Endothelial cell of umbilical vein (primary cell): ENCODE results near the gene RNF19B. TPM values are rescaled to one million over a fixed set of nuclear protein-coding genes. Genes with fewer than 3 reads are reported as not detected.

ENCODE experiments used
- BruUV-seq: library from RNA; stranded (reverse); fragments of 400-500 nt; replicated peaks from 2 replicates; lab custom pipeline; 2021; lab: Mats Ljungman, UMichigan
- CTCF ChIA-PET: fragments of 300-600, 350-600 bp; sonication (Branson Sonifier 250); formaldehyde crosslinking; loops from one replicate; lab custom pipeline; 2021; ENCODE audit warnings: antibody characterized with exemption, inconsistent platforms; lab: Charles Lee
- POLR2A ChIA-PET: fragments of 300-600, 350-600 bp; sonication (Branson Sonifier 250); formaldehyde crosslinking; loops from one replicate; lab custom pipeline; 2021; ENCODE audit warnings: antibody characterized with exemption, inconsistent platforms; lab: Charles Lee
- DNase-seq: peaks from one replicate; pipeline ENCODE4 v3.0.0-alpha.2; 2011; ENCODE audit warnings: low read depth, low spot score
- FAIRE-seq: peaks from 2 replicates; lab custom pipeline; 2011; peaks lifted over from hg19 to GRCh38; lab: Jason Lieb, UNC
- H2AFZ ChIP-seq: 2 replicates; pipeline ENCODE4 v1.6.0; 2012; ENCODE audit warnings: low read depth, low read length, control low read depth, inconsistent platforms
- H3K27ac ChIP-seq: 2 replicates; pipeline ENCODE4 v1.5.1; 2011; ENCODE audit warnings: low read depth, mild to moderate bottlenecking, control low read depth, low read length, moderate library complexity; ENCODE audit not compliant: insufficient read depth
- H3K27me3 ChIP-seq, 2 experiments: 2 replicates each; pipeline versions ENCODE4 v1.6.0 to v1.6.1; 2011; ENCODE audit warnings: low read length in 2 of 2, mixed read lengths in 1 of 2; ENCODE audit not compliant: control insufficient read depth in 2 of 2, insufficient read depth in 2 of 2
- H3K36me3 ChIP-seq, 2 experiments: 2 replicates in 1 of 2; 3 replicates in 1 of 2; pipeline ENCODE4 v1.5.1; 2011; ENCODE audit warnings: low read length in 2 of 2, mild to moderate bottlenecking in 1 of 2, moderate library complexity in 1 of 2; ENCODE audit not compliant: control insufficient read depth in 2 of 2, insufficient read depth in 2 of 2; ENCODE audit errors: extremely low read depth in 1 of 2
- H3K4me1 ChIP-seq: 3 replicates; pipeline ENCODE4 v1.5.1; 2011; ENCODE audit warnings: mild to moderate bottlenecking, low read length; ENCODE audit not compliant: control insufficient read depth, insufficient read depth; ENCODE audit errors: extremely low read depth
- H3K4me2 ChIP-seq: 2 replicates; pipeline ENCODE4 v1.6.1; 2011; ENCODE audit warnings: low read length, control low read depth, mixed read lengths; ENCODE audit not compliant: insufficient read depth
- H3K4me3 ChIP-seq, 3 experiments: fragments of 200-600 bp in 1 of 3; sonication (generic), shearing (Covaris generic) in 1 of 3; replicated peaks in 1 of 3; 2 replicates each; pipeline ENCODE4 v1.5.1; 2011 to 2016; ENCODE audit warnings: control low read depth in 3 of 3, low read length in 3 of 3, mild to moderate bottlenecking in 2 of 3, inconsistent platforms in 1 of 3, low read depth in 1 of 3, moderate library complexity in 1 of 3; ENCODE audit not compliant: insufficient read depth in 1 of 3
- H3K79me2 ChIP-seq: 2 replicates; pipeline ENCODE4 v1.6.0; 2012; ENCODE audit warnings: low read length, inconsistent platforms; ENCODE audit not compliant: control insufficient read depth, insufficient read depth
- H3K9ac ChIP-seq: replicated peaks from 2 replicates; pipeline ENCODE3; 2011; ENCODE audit warnings: low read length, control low read depth; ENCODE audit not compliant: insufficient read depth; ENCODE audit errors: extremely low read depth
- H3K9me1 ChIP-seq: replicated peaks from 3 replicates; pipeline ENCODE4 v1.6.0; 2011; ENCODE audit warnings: mild to moderate bottlenecking, low read length; ENCODE audit not compliant: control insufficient read depth, insufficient read depth; ENCODE audit errors: extremely low read depth
- H3K9me3 ChIP-seq: replicated peaks from 2 replicates; pipeline ENCODE4 v1.5.1; 2012; ENCODE audit warnings: low read length, inconsistent platforms; ENCODE audit not compliant: control insufficient read depth, insufficient read depth
- H4K20me1 ChIP-seq: replicated peaks from 2 replicates; pipeline ENCODE3; 2011; ENCODE audit warnings: mild to moderate bottlenecking, low read length; ENCODE audit not compliant: control insufficient read depth, insufficient read depth; ENCODE audit errors: extremely low read depth
- CTCF ChIP-seq, 2 donors: IDR thresholded peaks; 1 replicate in 1 of 2; 2 replicates in 1 of 2; pipeline ENCODE4 v1.5.1; 2011; ENCODE audit warnings: low read length in 2 of 2, mild to moderate bottlenecking in 2 of 2, moderate library complexity in 2 of 2, control low read depth in 1 of 2, inconsistent platforms in 1 of 2, low read depth in 1 of 2; ENCODE audit not compliant: insufficient read depth in 1 of 2; ENCODE audit errors: extremely low read depth in 1 of 2
- EZH2 ChIP-seq: IDR thresholded peaks from 2 replicates; pipeline ENCODE4 v1.6.1; 2012; ENCODE audit warnings: borderline replicate concordance, low read depth, mild to moderate bottlenecking, moderate library complexity, low read length, inconsistent platforms; ENCODE audit not compliant: severe bottlenecking
- FOS ChIP-seq: IDR thresholded peaks from 2 replicates; pipeline ENCODE4 v1.6.1; 2011; ENCODE audit warnings: mild to moderate bottlenecking, low read length, moderate library complexity, borderline replicate concordance; ENCODE audit not compliant: insufficient read depth
- GATA2 ChIP-seq: IDR thresholded peaks from 2 replicates; pipeline ENCODE4 v1.7.0; 2011; ENCODE audit warnings: low read depth, mild to moderate bottlenecking, moderate library complexity, mixed read lengths, low read length; ENCODE audit not compliant: insufficient read length, insufficient read depth
- JUN ChIP-seq: IDR thresholded peaks from 2 replicates; pipeline ENCODE4 v1.6.1; 2011; ENCODE audit warnings: borderline replicate concordance, low read depth; ENCODE audit not compliant: insufficient read length, insufficient read depth
- MAX ChIP-seq: IDR thresholded peaks from 2 replicates; pipeline ENCODE4 v1.6.1; 2011; ENCODE audit not compliant: insufficient read depth, insufficient read length
- MYC ChIP-seq: IDR thresholded peaks from one replicate; pipeline ENCODE4 v1.6.1; 2011; ENCODE audit warnings: mild to moderate bottlenecking, low read depth, low read length
- POLR2A ChIP-seq: IDR thresholded peaks from 2 replicates; pipeline ENCODE4 v1.6.1; 2012; ENCODE audit warnings: low read depth, mild to moderate bottlenecking, control low read depth, low read length
- POLR2AphosphoS5 ChIP-seq: IDR thresholded peaks from 2 replicates; pipeline ENCODE4 v1.6.1; 2012; ENCODE audit warnings: low read depth, mild to moderate bottlenecking, control low read depth, low read length, moderate library complexity; ENCODE audit not compliant: insufficient read depth
- dilution Hi-C: fragments of 300-500 bp; cut with MboI; formaldehyde crosslinking; loops from one replicate; pipeline ENCODE4 v1.15.0; 2019; ENCODE audit warnings: low sequenced_read_pairs; ENCODE audit not compliant: extremely low pct_ligation_motif_present
- intact Hi-C: fragments of 100-400 bp; cut with micrococcal nuclease; formaldehyde crosslinking; loops from one replicate; pipeline ENCODE4 v1.10.0; 2022
- polyA plus RNA-seq, 4 experiments: library from polyadenylated mRNA; depleted of rRNA in 3 of 4; stranded (reverse) in 3 of 4; unstranded in 1 of 4; fragments of >200 nt; gene quantifications; 2 replicates each; pipeline versions ENCODE4 v1.2.1 to v1.2.3, GENCODE V29; 2011 to 2012; ENCODE audit warnings: missing spikeins in 1 of 4
- total RNA-seq: library from RNA; stranded (reverse); gene quantifications from 2 replicates; pipeline ENCODE4 v1.2.3, GENCODE V29; 2021

The RNF19B gene
- total and polyA plus RNA-seq, 2 donors (not counting 3 experiments of a cell fraction or from before 2014, with no cell fraction given), result 19.2 to 25.6 TPM

- Histone ChIP-seq H3K9ac (no peak overlapping the region), H3K4me3 (no peak overlapping the region), H3K9me3 (no peaks in the 10 kb centered on the region), H3K4me2 (no peak overlapping the region), H2AFZ (no peak overlapping the region), H3K9me1 (no peaks in the 10 kb centered on the region), H4K20me1 (no peaks in the 10 kb centered on the region), H3K27me3 (no peaks in the 10 kb centered on the region), H3K27ac (no peak overlapping the region), H3K36me3 (peaks cover 16% of the 10 kb centered on the region in 2 experiments), H3K4me1 (peaks cover 16% of the 10 kb centered on the region), H3K79me2 (peaks cover 56% of the 10 kb centered on the region)
- ChIA-PET POLR2A (no interaction called here), CTCF (interaction anchor here (0.7 to 2.5 kb wide), 3 partner anchors 9 to 60 kb away, joined by 3 to 11 read pairs (median 4); no protein-coding TSS in a partner anchor)
- dilution Hi-C loops, result loop anchor here (10.0 kb wide), 1 partner anchor 56 kb away; no protein-coding TSS in a partner anchor
- intact Hi-C loops, result no loop called here
- DNase-seq (peak; percentile 53), FAIRE-seq (no peak)
- no TSS peak for BruUV-seq
- TF ChIP-seq MAX (no peak), FOS (no peak), POLR2A (no peak), CTCF (IDR thresholded peaks at IDR 0.05; ENCODE audit: extremely low read depth in 1 of 2, insufficient read depth in 1 of 2, low read depth in 1 of 2, low read length in 2 of 2) (no peak), JUN (no peak), POLR2AphosphoS5 (no peak), MYC (no peak), EZH2 (no peak), GATA2 (no peak)
These were observed 15.7 kb downstream of the RNF19B start for GRCh38 chr1:32948905-32949304.
